HL-60 (cell line): Measurements from ENCODE around the gene BATF3.
A peak's percentile ranks its signal among the peaks of the same experiment; 100 is the strongest.
"Not testable (repeated sequence)": the region's sequence is repeated elsewhere in the genome, so short reads cannot be mapped to it uniquely, and the experiment has no call there.

ENCODE experiments used
- DNase-seq, 2 experiments: peaks; one replicate each; pipeline ENCODE4 v3.0.0-alpha.2; 2010 to 2020; ENCODE audit warnings: low read depth in 1 of 2, low spot score in 1 of 2
- H3K27ac ChIP-seq: fragments of 250-450 bp; sonication (Bioruptor Pico); replicated peaks from 2 replicates; pipeline ENCODE4 v1.5.1; 2020; ENCODE audit warnings: mild to moderate bottlenecking, moderate library complexity
- H3K27me3 ChIP-seq: fragments of 250-450 bp; sonication (Bioruptor Pico); 2 replicates; pipeline ENCODE4 v1.5.1; 2021; ENCODE audit warnings: mild to moderate bottlenecking, moderate library complexity; ENCODE audit not compliant: insufficient read depth, poor library complexity, severe bottlenecking
- H3K4me3 ChIP-seq: replicated peaks from 2 replicates; pipeline ENCODE4 v1.5.1; 2011; ENCODE audit warnings: mild to moderate bottlenecking, control low read depth, low read length; ENCODE audit not compliant: insufficient read depth
- CTCF ChIP-seq: IDR thresholded peaks from one replicate; pipeline ENCODE4 v1.5.1; 2011; ENCODE audit warnings: low read length, control low read depth, inconsistent platforms; ENCODE audit not compliant: insufficient read depth
- GABPA ChIP-seq: IDR thresholded peaks from 2 replicates; pipeline ENCODE4 v1.6.1; 2012; ENCODE audit warnings: low read depth
- POLR2AphosphoS5 ChIP-seq: IDR thresholded peaks from 2 replicates; pipeline ENCODE4 v1.6.1; 2012; ENCODE audit warnings: low read depth
- REST ChIP-seq: IDR thresholded peaks from 2 replicates; pipeline ENCODE4 v1.6.1; 2012; ENCODE audit warnings: low read depth; ENCODE audit not compliant: insufficient replicate concordance
- SPI1 ChIP-seq: IDR thresholded peaks from 2 replicates; pipeline ENCODE4 v1.6.1; 2012; ENCODE audit warnings: low read depth, mild to moderate bottlenecking, borderline replicate concordance

Gene BATF3

GRCh38 chr1:212640223-212640878, 59.3 kb downstream of the BATF3 start:
- DNase-seq = no peak
- TF ChIP-seq POLR2AphosphoS5 (no peak), SPI1 (peak; percentile 85)
- Histone ChIP-seq H3K4me3 (no peak overlapping the region), H3K27ac (no peak overlapping the region), H3K27me3 (no peaks in the 10 kb centered on the region)

- not testable (repeated sequence) for H3K27me3 ChIP-seq, DNase-seq, H3K27ac ChIP-seq, H3K4me3 ChIP-seq
Measured at GRCh38 chr1:212639524-212639923, 60.1 kb downstream of the BATF3 start.

- TF ChIP-seq SPI1 (no peak), REST (no peak), CTCF (no peak), POLR2AphosphoS5 (no peak), GABPA (no peak)
- Histone ChIP-seq H3K27me3 (no peaks in the 10 kb centered on the region), H3K4me3 (no peak overlapping the region), H3K27ac (no peak overlapping the region)
- DNase-seq = no peak
Measured at GRCh38 chr1:212638492-212639151, 61.0 kb downstream of the BATF3 start.

GRCh38 chr1:212637902-212638301, 61.7 kb downstream of the BATF3 start:
- Histone ChIP-seq H3K27ac (no peak overlapping the region), H3K4me3 (no peak overlapping the region), H3K27me3 (no peaks in the 10 kb centered on the region)
- DNase-seq = no peak
- TF ChIP-seq REST = no peak
- no peak for TF ChIP-seq SPI1
- no peak for TF ChIP-seq GABPA
- TF ChIP-seq POLR2AphosphoS5 = no peak
- TF ChIP-seq CTCF = no peak
